Activated CD4-positive, CD25-positive, alpha-beta regulatory T cell treated with anti-CD3 and anti-CD28 coated beads, Interleukin-2, amount 50 U/mL, for 72 hours (primary cell): ENCODE measurements around the gene ERBB3.
"Not testable (repeated sequence)": the region's sequence is repeated elsewhere in the genome, so short reads cannot be mapped to it uniquely, and the experiment has no call there.

Source experiments
- DNase-seq: peaks from one replicate; pipeline ENCODE4 v3.0.0; 2021

ERBB3 gene

DNA sequence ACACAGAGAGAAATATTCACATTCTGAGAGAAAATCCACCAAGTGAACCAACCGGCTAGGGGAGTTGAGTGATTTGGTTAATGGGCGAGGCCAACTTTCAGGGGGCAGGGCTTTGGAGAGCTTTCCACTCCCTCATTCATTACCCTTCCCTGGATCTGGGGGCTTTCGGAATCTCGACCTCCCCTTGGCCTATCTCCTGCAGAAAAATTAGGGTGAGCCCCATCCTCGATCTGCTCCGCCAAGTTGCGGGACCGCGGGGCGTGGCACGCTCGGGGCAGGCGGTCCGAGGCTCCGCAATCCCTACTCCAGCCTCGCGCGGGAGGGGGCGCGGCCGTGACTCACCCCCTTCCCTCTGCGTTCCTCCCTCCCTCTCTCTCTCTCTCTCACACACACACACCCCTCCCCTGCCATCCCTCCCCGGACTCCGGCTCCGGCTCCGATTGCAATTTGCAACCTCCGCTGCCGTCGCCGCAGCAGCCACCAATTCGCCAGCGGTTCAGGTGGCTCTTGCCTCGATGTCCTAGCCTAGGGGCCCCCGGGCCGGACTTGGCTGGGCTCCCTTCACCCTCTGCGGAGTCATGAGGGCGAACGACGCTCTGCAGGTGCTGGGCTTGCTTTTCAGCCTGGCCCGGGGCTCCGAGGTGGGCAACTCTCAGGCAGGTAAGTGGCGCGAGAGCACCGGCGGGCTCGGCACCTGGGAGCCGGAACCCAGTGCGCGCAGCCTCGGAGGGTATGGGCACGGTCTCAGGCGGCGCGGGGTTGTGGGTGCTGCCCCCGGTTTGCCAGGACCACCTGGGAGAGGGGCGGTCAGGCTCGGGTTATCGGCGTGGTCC, at the start of gene ERBB3:
Gene ERBB3, plus strand, starts transcription at position 443 of the 833 bp plus-strand sequence. Its CDS starts 136 bp downstream, at position 579.
- peak; percentile 58 for DNase-seq

GRCh38 chr12:56031987-56032386, 48.0 kb upstream of the ERBB3 start:
- no peak for DNase-seq

DNA sequence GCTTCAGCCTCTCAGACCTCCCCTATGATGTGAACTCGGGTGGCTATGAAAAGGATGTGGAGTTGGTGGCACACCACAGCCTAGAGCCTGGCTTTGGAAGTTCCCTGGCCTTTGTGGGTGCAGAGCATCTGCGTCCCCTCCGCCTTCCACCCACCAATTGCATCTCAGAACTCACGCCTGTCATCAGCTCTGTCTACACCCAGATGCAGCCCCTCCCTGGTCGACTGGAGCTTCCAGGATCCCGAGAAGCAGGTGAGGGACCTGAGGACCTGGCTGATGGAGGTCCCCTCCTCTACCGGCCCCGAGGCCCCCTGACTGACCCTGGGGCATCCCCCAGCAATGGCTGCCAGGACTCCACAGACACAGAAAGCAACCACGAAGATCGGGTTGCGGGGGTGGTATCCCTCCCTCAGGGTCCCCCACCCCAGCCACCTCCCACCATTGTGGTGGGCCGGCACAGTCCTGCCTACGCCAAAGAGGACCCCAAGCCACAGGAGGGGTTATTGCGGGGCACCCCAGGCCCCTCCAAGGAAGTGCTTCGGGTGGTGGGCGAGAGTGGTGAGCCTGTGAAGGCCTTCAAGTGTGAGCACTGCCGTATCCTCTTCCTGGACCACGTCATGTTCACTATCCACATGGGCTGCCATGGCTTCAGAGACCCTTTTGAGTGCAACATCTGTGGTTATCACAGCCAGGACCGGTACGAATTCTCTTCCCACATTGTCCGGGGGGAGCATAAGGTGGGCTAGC, 45.2 kb upstream of the ERBB3 start:
- DNase-seq = peak; percentile 55

DNA sequence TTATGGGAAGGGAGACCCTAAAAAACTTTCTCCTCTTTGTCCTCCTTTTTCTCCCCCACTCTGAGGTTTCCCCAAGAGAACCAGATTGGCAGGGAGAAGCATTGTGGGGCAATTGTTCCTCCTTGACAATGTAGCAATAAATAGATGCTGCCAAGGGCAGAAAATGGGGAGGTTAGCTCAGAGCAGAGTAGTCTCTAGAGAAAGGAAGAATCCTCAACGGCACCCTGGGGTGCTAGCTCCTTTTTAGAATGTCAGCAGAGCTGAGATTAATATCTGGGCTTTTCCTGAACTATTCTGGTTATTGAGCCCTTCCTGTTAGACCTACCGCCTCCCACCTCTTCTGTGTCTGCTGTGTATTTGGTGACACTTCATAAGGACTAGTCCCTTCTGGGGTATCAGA, 42.8 kb upstream of the ERBB3 start:
- no peak for DNase-seq

- no peak for DNase-seq
Measured at GRCh38 chr12:56038022-56038655, 41.8 kb upstream of the ERBB3 start.

DNA sequence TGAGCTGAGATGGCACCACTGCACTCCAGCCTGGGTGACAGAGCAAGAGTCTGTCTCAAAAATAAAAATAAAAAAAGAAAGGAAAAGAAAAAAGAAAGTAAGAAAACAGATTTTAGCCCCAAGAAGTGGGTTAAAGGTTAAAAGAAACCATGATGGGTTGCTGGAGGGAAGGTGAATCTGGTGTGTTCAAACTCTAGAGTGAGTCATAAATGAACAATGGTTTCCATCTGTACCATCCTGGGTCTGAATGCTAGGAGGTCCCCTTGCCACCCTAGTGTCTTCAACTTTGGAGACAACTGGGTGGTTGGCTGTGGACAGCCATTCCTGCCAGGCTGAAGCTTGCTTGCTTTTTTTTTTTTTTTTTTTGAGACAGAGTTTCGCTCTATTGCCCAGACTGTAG, 39.8 kb upstream of the ERBB3 start:
- no peak for DNase-seq

GRCh38 chr12:56040963-56041551, 38.9 kb upstream of the ERBB3 start:
- DNase-seq = no peak

DNA sequence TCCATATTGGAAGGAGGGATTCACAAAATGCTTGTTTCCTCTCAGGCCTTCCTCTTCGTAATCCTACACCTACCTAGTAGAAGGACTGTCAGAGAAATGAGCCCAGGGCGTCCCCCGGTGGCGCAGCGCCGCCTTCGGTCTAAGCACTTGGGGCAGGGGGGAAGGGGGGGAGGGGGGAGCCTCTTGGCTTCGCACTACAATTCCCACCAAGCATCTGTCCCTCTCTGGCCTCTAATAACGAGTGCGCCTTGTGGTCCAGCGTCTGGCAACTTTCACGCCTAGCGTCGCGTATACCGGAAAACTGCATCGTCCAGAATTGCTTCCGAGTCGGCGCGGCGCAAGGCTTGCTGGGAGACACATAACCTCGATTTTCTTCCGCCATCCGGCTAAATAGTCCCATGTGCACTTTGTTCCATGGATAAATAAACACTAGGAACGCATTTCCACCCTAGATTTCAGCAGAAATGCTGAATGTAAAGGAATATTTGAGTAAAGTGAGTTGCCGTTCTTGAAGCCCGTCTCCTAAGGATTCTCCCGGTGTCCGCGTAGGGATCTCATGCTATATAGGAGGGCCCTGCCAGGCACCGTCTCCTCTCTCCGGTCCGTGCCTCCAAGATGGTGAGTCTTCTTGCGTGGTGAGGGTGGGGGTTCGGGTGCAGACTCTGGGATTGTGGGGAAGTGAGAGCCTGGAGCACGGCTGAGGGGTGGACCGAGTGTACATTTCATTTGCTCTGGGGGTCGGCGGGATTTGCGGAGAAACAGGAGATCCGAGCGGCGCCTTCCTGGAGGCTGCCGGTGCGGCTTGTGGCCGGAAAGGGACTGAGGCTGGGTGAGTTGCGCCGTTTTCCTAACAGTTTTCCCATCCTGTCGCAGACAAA, 38.2 kb upstream of the ERBB3 start, which contains the start of gene RPS26:
Gene RPS26, plus strand, starts transcription at position 367 of the 878 bp plus-strand sequence. Its CDS starts 249 bp downstream, at position 616.
- peak; percentile 82 for DNase-seq

- DNase-seq = not testable (repeated sequence)
Measured at GRCh38 chr12:56042430-56042813, 37.5 kb upstream of the ERBB3 start.

DNA sequence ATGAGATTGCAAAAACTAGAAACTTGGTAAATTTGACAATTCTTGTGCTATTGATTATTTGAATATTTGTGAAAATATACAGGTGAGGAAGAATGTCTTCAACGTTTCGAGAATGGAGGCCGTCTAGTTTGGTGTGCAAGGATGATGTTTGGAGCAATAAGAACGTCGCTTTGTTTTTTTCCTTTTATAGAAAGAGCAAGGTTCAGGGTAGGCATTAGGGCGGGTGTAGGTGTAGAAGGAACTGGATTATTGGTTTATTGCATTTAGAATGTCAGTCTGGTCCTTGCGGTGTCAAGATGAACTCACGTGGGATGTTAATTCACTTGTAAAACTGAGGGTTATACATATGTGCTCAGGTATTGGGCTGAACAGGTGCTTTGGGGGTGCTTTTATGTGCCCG, 37.1 kb upstream of the ERBB3 start:
- DNase-seq = no peak

DNA sequence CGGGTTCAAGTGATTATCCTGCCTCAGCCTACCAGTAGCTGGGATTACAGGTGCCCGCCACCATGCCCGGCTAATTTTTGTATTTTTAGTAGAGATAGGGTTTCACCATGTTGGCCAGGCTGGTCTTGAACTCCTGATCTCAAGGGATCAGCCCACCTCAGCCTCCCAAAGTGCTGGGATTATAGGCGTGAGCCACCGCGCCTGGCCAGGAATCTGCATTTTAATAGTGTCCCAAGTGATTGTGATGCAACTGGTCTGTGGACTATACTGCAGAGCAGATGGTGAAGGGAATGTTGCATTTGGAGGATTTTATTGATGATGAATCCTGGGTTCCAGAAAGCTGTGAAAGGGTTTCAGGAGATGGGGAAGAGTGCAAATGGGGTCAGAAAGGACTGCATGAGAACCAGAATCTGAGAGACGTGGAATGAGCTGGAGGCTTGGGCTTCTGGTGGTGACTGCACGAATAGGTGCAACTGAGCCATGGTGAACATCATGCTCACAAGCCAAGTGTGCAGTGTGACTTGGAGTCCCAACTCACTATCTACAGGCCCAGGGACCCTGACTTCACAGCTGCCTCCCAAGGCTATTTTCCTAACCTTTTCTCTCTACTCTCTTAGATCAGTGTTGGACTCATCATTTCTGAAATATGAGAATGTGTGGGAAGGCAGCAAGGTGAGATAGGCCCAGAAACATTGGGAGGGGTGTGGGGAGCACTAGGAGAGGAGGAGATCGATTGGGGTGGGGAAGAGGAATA, 33.8 kb upstream of the ERBB3 start:
- DNase-seq = no peak

DNA sequence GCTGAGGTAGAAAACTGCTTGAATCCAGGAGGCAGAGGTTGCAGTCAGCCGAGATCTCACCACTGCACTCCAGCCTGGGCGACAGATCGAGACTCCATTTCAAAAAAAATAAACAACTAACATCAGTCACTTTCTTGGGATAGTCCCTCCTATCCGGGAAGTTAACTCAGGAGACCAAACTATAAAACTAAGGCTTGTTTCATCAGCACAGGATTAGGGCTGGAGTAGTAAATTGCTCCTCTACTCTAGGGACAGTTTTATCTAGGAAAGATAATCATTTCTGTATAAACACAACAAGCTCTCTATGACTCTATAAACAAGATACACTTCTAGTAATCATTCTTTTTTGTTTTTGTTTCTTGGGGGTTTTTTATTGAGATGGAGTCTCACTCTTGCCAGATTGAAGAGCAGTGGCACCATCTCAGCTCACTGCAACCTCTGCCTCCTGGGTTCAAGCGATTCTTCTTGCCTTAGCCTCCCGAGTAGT, 26.5 kb upstream of the ERBB3 start:
- no peak for DNase-seq

DNA sequence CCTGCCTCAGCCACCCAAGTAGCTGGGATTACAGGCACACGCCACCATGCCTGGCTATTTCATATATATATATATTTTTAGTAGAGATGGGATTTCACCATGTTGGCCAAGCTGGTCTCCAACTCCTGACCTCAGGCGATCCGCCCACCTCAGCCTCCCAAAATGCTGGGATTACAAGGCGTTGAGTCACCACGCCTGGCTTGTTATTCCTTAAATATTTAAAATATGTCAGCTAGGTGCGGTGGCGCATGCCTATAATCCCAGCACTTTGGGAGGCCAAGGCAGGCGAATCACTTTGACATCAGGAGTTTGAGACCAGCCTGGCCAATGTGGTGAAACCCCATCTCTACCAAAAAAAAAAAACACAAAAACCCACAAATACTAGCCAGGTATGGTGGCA, 20.0 kb upstream of the ERBB3 start:
- DNase-seq = not testable (repeated sequence)

DNA sequence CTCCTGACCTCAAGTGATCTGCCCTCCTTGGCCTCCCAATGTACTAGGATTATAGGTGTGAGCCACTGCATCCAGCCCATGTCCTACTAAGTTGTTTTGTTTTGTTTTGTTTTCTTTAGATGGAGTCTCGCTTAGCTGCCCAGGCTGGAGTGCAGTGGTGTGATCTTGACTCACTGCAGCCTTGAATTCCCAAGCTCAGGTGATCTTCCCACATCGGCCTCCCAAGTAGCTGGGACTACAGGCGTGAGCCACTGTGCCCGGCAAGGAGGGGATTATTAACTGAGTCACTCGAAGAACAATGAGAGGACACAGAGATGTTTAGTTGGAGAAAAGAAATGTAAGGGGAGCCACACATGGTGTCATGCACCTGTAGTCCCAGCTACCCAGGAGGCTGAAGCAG, 18.0 kb upstream of the ERBB3 start:
- DNase-seq = no peak

GRCh38 chr12:56062996-56063395, 17.0 kb upstream of the ERBB3 start:
- no peak for DNase-seq

DNA sequence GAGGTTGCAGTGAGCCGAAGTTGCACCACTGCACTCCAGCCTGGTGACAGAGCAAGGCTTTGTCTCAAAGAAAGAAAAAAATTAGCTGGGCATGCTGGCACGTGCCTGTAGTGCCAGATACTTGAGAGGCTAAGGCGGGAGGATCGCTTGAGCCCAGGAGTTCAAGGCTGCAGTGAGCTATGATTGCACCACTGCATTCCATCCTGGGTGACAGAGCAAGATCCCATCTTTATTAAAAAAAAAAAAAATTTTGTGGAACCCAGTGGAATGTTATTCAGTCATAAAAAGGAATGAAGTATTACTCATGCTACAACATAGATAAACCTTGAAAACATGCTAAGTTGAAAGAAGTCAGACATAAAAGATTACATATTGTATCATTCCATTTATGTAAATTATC, 8.3 kb upstream of the ERBB3 start:
- DNase-seq = no peak

GRCh38 chr12:56074396-56074795, 5.6 kb upstream of the ERBB3 start:
- no peak for DNase-seq

DNA sequence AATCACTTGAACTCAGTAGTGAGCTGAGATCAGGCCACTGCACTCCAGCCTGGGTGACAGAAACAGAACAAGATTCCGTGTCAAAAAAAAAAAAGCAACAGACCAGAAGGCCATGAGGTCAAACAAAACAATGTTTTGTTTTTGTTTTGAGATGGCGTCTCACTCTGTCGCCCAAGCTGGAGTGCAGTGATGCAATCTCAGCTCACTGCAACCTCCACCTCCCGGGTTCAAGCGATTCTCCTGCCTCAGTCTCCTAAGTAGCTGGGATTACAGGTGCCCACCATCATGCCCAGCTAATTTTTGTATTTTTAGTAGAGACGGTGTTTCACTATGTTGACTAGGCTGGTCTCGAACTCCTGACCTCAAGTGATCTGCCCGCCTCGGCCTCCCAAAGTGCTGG, 2.0 kb upstream of the ERBB3 start:
- not testable (repeated sequence) for DNase-seq

- DNase-seq = no peak
Measured at GRCh38 chr12:56078427-56078826, 1.5 kb upstream of the ERBB3 start.

- DNase-seq = peak; percentile 64
Measured at GRCh38 chr12:56078931-56079722, 838 bp upstream of the ERBB3 start.
